EH (cell line): ENCODE results near the gene TAS2R41.

Source experiments
- DNase-seq: peaks from one replicate; pipeline ENCODE4 v3.0.0-alpha.2; 2015; ENCODE audit warnings: low read depth

TAS2R41 gene

GRCh38 chr7:143493751-143494150, 16.1 kb downstream of the TAS2R41 start:
- DNase-seq, result peak; percentile 34

- DNase-seq, result peak; percentile 42
These were observed 16.9 kb downstream of the TAS2R41 start for GRCh38 chr7:143494622-143495021.

GRCh38 chr7:143495851-143496250, 18.2 kb downstream of the TAS2R41 start:
- DNase-seq, result no peak

GRCh38 chr7:143496263-143496662, 18.6 kb downstream of the TAS2R41 start:
- DNase-seq, result no peak

- no peak for DNase-seq
These were observed 19.5 kb downstream of the TAS2R41 start for GRCh38 chr7:143497008-143497795.

- peak; percentile 79 for DNase-seq
These were observed 21.6 kb downstream of the TAS2R41 start for GRCh38 chr7:143499246-143499645.

GRCh38 chr7:143499743-143500348, 22.2 kb downstream of the TAS2R41 start:
- DNase-seq, result peak; percentile 85

- DNase-seq, result no peak
These were observed 25.6 kb downstream of the TAS2R41 start for GRCh38 chr7:143503261-143503660.

GRCh38 chr7:143504215-143504936, 26.7 kb downstream of the TAS2R41 start:
- peak; percentile 21 for DNase-seq

- DNase-seq, result peak; percentile 29
These were observed 27.2 kb downstream of the TAS2R41 start for GRCh38 chr7:143504937-143505297.

- no peak for DNase-seq
These were observed 28.2 kb downstream of the TAS2R41 start for GRCh38 chr7:143505838-143506237.

GRCh38 chr7:143507094-143507518, 29.4 kb downstream of the TAS2R41 start:
- DNase-seq, result no peak

GRCh38 chr7:143507534-143508055, 29.9 kb downstream of the TAS2R41 start:
- no peak for DNase-seq

GRCh38 chr7:143510854-143511592, 33.4 kb downstream of the TAS2R41 start:
- DNase-seq, result no peak

GRCh38 chr7:143511593-143512047, 33.9 kb downstream of the TAS2R41 start:
- no peak for DNase-seq

GRCh38 chr7:143512488-143513340, 35.0 kb downstream of the TAS2R41 start:
- peak; percentile 55 for DNase-seq

- DNase-seq, result no peak
These were observed 36.8 kb downstream of the TAS2R41 start for GRCh38 chr7:143514487-143514886.

- DNase-seq, result peak; percentile 83
These were observed 37.5 kb downstream of the TAS2R41 start for GRCh38 chr7:143514995-143515735.

- no peak for DNase-seq
These were observed 39.3 kb downstream of the TAS2R41 start for GRCh38 chr7:143516981-143517380.

GRCh38 chr7:143518521-143518920, 40.8 kb downstream of the TAS2R41 start:
- DNase-seq, result peak; percentile 62
